Mesothelial cell of epicardium (in vitro differentiated cells): ENCODE data around the gene CAMK2G. TPM values are rescaled to one million over a fixed set of nuclear protein-coding genes. Genes with fewer than 3 reads are reported as not detected.
A peak's percentile ranks its signal among the peaks of the same experiment; 100 is the strongest.

Experiments
- DNase-seq, 2 experiments: peaks; one replicate each; pipeline ENCODE4 v3.0.0; 2021; ENCODE audit warnings: low spot score in 2 of 2; ENCODE audit not compliant: unreplicated experiment in 2 of 2
- H3K27ac Mint-ChIP-seq: 2 replicates; pipeline ENCODE4 v1.8.0; 2021; ENCODE audit warnings: mixed read lengths
- H3K27me3 Mint-ChIP-seq: 2 replicates; pipeline ENCODE4 v1.8.0; 2021; ENCODE audit warnings: low read depth, mixed read lengths
- H3K36me3 Mint-ChIP-seq: 2 replicates; pipeline ENCODE4 v1.8.0; 2021; ENCODE audit warnings: mixed read lengths
- H3K4me1 Mint-ChIP-seq: 2 replicates; pipeline ENCODE4 v1.8.0; 2021; ENCODE audit warnings: mixed read lengths
- H3K4me3 Mint-ChIP-seq: 2 replicates; pipeline ENCODE4 v1.8.0; 2021; ENCODE audit warnings: mild to moderate bottlenecking, moderate library complexity, mixed read lengths
- H3K9me3 Mint-ChIP-seq: 2 replicates; pipeline ENCODE4 v1.8.0; 2021; ENCODE audit warnings: mixed read lengths
- CTCF ChIP-seq: fragments of 200-600 bp; sonication (generic); IDR thresholded peaks from one replicate; pipeline ENCODE4 v1.5.0; 2021; ENCODE audit warnings: antibody characterized with exemption; ENCODE audit not compliant: unreplicated experiment
- total RNA-seq: library from RNA; stranded (reverse); gene quantifications from 3 replicates; pipeline ENCODE4 v1.2.1, GENCODE V29; 2021

Gene CAMK2G
- total RNA-seq, 1 donor from 2014 or later: 28.3 TPM

DNA sequence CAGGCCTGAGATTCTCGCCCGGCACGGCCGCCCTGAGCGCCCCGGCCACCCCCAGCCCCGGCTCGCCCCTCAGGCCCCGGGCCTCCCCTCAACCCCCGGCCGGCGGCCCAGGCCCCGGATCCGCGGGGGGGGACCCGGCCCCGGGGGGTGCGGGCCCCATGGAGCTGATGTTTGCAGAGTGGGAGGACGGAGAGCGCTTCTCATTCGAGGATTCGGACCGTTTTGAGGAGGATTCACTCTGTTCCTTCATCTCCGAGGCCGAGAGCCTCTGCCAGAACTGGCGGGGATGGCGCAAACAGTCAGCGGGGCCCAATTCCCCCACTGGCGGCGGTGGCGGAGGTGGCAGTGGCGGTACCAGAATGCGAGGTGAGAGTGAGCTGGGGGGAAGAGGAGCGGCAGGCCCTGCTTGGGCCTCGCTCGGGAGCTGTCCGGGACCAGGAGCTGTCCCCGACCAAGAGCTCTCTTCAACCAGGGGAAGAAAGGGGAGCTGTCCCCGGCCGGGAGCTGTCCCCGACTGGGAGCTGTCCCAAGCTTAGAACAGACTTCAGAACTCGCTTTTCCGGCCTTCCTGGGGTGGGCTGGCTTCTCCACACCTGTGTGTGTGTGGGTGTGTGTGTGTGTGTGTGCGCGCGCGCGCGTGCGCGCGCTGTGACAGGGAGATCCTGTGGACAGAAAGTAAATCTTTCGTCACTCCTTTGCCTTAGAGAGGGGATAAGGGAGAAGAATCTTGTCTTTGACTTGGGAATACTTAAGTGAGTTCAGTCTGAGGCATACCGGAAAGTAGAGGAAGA lies 88.4 kb downstream of the CAMK2G start:
- DNase-seq: peak; percentile 51 to 69
- TF ChIP-seq CTCF: no peak
- Mint-ChIP-seq H3K27ac (peak overlapping the region; percentile 98), H3K27me3 (no peaks in the 10 kb centered on the region), H3K4me3 (peak overlapping the region; percentile 99), H3K36me3 (peaks cover 14% of the 10 kb centered on the region), H3K4me1 (peaks cover 43% of the 10 kb centered on the region), H3K9me3 (no peaks in the 10 kb centered on the region)

GRCh38 chr10:73785211-73785720 lies 89.1 kb downstream of the CAMK2G start, which contains the start of gene ZSWIM8:
TSS of gene ZSWIM8 (plus strand) at chr10:73785606. CDS start at chr10:73785879, 273 bp downstream.
- peak; percentile 65 to 83 for DNase-seq
- peak within 1 kb of the TSS; percentile 99 for H3K4me3 Mint-ChIP-seq
- no peak for TF ChIP-seq CTCF
- H3K4me1 Mint-ChIP-seq: peaks cover 48% of the 10 kb centered on the region
- H3K27me3 Mint-ChIP-seq: no peaks in the 10 kb centered on the region
- H3K27ac Mint-ChIP-seq: peak within 1 kb of the TSS; percentile 98
- H3K9me3 Mint-ChIP-seq: no peaks in the 10 kb centered on the region
- H3K36me3 Mint-ChIP-seq: peaks cover 11% of the 10 kb centered on the region

GRCh38 chr10:73782749-73783085 lies 91.6 kb downstream of the CAMK2G start:
- peaks cover 52% of the 10 kb centered on the region for H3K4me1 Mint-ChIP-seq

DNA sequence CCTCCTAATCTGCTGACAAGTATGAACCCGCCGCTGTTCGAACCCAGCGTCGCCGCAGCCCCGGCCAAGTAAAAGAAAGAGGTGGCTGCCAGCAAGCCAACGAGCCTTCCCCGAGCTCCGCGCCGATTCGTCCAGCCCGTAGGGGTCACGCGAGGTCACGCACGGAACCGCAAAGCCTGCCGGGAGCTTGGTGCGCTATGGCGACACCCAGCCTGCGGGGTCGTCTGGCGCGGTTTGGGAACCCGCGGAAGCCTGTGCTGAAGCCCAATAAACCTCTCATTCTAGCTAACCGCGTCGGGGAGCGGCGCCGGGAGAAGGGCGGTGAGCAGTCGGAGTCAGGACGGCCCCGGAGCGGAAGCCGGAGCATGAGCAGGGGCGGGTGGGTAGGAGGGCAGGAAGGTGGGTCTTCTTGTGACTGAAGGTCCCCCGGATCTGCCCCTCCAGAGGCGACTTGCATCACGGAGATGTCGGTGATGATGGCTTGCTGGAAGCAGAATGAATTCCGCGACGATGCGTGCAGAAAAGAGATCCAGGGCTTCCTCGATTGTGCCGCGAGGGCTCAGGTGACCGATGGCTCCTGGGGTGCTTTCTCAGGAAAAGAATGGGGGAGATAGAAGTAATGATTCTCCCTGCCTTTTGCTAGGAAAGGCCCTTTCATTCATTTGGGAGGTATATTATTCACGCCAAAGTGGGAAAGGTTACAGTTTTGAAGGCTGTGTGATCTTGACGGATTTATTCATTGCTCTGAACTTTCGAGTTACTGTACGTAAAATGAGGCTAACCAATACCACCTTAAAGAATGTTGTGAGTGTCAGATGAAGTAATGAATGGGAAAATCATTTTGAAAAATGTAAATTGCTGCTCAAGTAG lies 92.2 kb downstream of the CAMK2G start, which contains the start of gene CHCHD1:
Gene CHCHD1, plus strand, starts transcription at position 170 of the 870 bp plus-strand sequence. Its CDS starts 28 bp downstream, at position 198.
- peak within 1 kb of the TSS; percentile 99 for H3K4me3 Mint-ChIP-seq
- no peaks in the 10 kb centered on the region for H3K36me3 Mint-ChIP-seq
- peak; percentile 69 to 87 for DNase-seq
- peak within 1 kb of the TSS; percentile 99 for H3K27ac Mint-ChIP-seq
- no peaks in the 10 kb centered on the region for H3K9me3 Mint-ChIP-seq
- H3K4me1 Mint-ChIP-seq: peaks cover 49% of the 10 kb centered on the region
- no peak for TF ChIP-seq CTCF
- H3K27me3 Mint-ChIP-seq: no peaks in the 10 kb centered on the region

More at GRCh38 chr10:73782749-73783085, 91.6 kb downstream of the CAMK2G start:
- no peak for DNase-seq
- no peaks in the 10 kb centered on the region for H3K36me3 Mint-ChIP-seq
- no peak for TF ChIP-seq CTCF
- no peaks in the 10 kb centered on the region for H3K9me3 Mint-ChIP-seq
- H3K4me3 Mint-ChIP-seq: peak overlapping the region; percentile 99
- no peaks in the 10 kb centered on the region for H3K27me3 Mint-ChIP-seq
- H3K27ac Mint-ChIP-seq: peak overlapping the region; percentile 99

DNA sequence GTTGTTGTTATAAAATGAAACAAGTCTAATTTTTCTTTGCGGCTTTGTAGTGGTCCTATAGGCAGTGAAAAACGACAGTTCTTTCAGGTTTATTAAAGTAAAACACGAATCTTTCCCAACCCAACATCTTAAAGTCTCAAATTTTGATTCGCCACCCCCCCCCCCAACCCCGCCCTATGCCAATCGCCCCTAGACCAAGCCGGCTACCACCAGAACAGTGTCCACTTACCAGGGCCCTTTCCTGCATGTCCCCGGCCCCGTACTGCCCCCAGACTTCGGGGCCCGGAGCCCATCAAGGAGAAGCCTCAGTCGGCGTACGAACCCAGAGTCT lies 92.8 kb downstream of the CAMK2G start:
- peaks cover 45% of the 10 kb centered on the region for H3K4me1 Mint-ChIP-seq

More for the DNA sequence above, 92.8 kb downstream of the CAMK2G start:
- TF ChIP-seq CTCF: no peak
- Mint-ChIP-seq H3K36me3 (peaks cover 3% of the 10 kb centered on the region), H3K4me3 (peak overlapping the region; percentile 99), H3K27me3 (no peaks in the 10 kb centered on the region), H3K9me3 (no peaks in the 10 kb centered on the region), H3K27ac (peak overlapping the region; percentile 99)
- no peak for DNase-seq
